ENCODE data around the gene NDUFB8.
"Not testable (repeated sequence)": the region's sequence is repeated elsewhere in the genome, so short reads cannot be mapped to it uniquely, and the experiment has no call there.

NDUFB8 gene

GRCh38 chr10:100529475-100530298 is at the start of gene NDUFB8:
NDUFB8 (minus strand) TSS chr10:100529871; CDS start chr10:100529851, 20 bp downstream.
- intact Hi-C loops (cut with DNase I) = loop anchor here (10.0 kb wide), 1 partner anchor 245 kb away; the partner anchor contains the start of gene BLOC1S2
- peak; percentile 77 to 96 (median 92) for DNase-seq

GRCh38 chr10:100576282-100576635 is 46.6 kb upstream of the NDUFB8 start:
- intact Hi-C loops (cut with DNase I) = no loop called here

GRCh38 chr10:100575585-100576281 is 46.1 kb upstream of the NDUFB8 start:
- DNase-seq = no peak
- intact Hi-C loops (cut with DNase I) = no loop called here

More at GRCh38 chr10:100576282-100576635, 46.6 kb upstream of the NDUFB8 start:
- DNase-seq = no peak

GRCh38 chr10:100575146-100575545 is 45.5 kb upstream of the NDUFB8 start:
- intact Hi-C loops (cut with DNase I); DNase-seq: not testable (repeated sequence)

GRCh38 chr10:100571084-100571856 is 41.6 kb upstream of the NDUFB8 start:
- DNase-seq = peak in 2 of 42 donors; percentile 24 to 27
- intact Hi-C loops (cut with DNase I) = no loop called here

GRCh38 chr10:100570506-100570905 is 40.8 kb upstream of the NDUFB8 start:
- intact Hi-C loops (cut with DNase I) = no loop called here
- peak in 2 of 42 donors; percentile 10 to 18 for DNase-seq

- DNase-seq = peak in 17 of 42 donors; percentile 7 to 65 (median 27)
- intact Hi-C loops (cut with DNase I) = no loop called here
Observed at GRCh38 chr10:100569687-100570481, 40.2 kb upstream of the NDUFB8 start.

- DNase-seq = peak in 1 of 42 donors; percentile 14
- intact Hi-C loops (cut with DNase I) = no loop called here
Observed at GRCh38 chr10:100568912-100569311, 39.2 kb upstream of the NDUFB8 start.

- DNase-seq = peak in 1 of 42 donors; percentile 13
- intact Hi-C loops (cut with DNase I) = no loop called here
Observed at GRCh38 chr10:100567826-100568225, 38.2 kb upstream of the NDUFB8 start.

GRCh38 chr10:100567249-100567648 is 37.6 kb upstream of the NDUFB8 start:
- DNase-seq = peak in 1 of 42 donors; percentile 33

GRCh38 chr10:100566561-100566960 is 36.9 kb upstream of the NDUFB8 start:
- intact Hi-C loops (cut with DNase I) = no loop called here
- peak in 1 of 42 donors; percentile 4 for DNase-seq

More at GRCh38 chr10:100567249-100567648, 37.6 kb upstream of the NDUFB8 start:
- intact Hi-C loops (cut with DNase I) = no loop called here

- intact Hi-C loops (cut with DNase I) = no loop called here
- peak in 1 of 42 donors; percentile 4 for DNase-seq
Observed at GRCh38 chr10:100565206-100565985, 35.7 kb upstream of the NDUFB8 start.

GRCh38 chr10:100562008-100562672 is 32.5 kb upstream of the NDUFB8 start:
- DNase-seq = peak; percentile 43 to 88 (median 76)
- intact Hi-C loops (cut with DNase I) = loop anchor here (5.0 kb wide), 1 partner anchor 315 kb away; no protein-coding TSS in a partner anchor

- no peak for DNase-seq
- intact Hi-C loops (cut with DNase I) = loop anchor here (5.0 kb wide), 1 partner anchor 316 kb away; no protein-coding TSS in a partner anchor
Observed at GRCh38 chr10:100561005-100561404, 31.3 kb upstream of the NDUFB8 start.

- intact Hi-C loops (cut with DNase I) = loop anchor here (5.0 kb wide), 1 partner anchor 317 kb away; no protein-coding TSS in a partner anchor
- no peak for DNase-seq
Observed at GRCh38 chr10:100560248-100560647, 30.6 kb upstream of the NDUFB8 start.

- intact Hi-C loops (cut with DNase I) = no loop called here
- no peak for DNase-seq
Observed at GRCh38 chr10:100554902-100555301, 25.2 kb upstream of the NDUFB8 start.

- DNase-seq = no peak
- intact Hi-C loops (cut with DNase I) = no loop called here
Observed at GRCh38 chr10:100553929-100554328, 24.3 kb upstream of the NDUFB8 start.
